Measurements from ENCODE around the gene SELP. TPM values are rescaled to one million over a fixed set of nuclear protein-coding genes. Genes with fewer than 3 reads are reported as not detected.

SELP gene
- total and polyA plus RNA-seq, 2 of the 13 experiments (the other 11 are each of a cell fraction or from before 2014, with no cell fraction given) = 0.11 TPM; not detected in 1

GRCh38 chr1:169586395-169587255 is 43.3 kb downstream of the SELP start, which contains the start of gene F5 (continued):
- TF ChIP-seq ZNF263 (CRISPR knock-in tag; IDR thresholded peaks at IDR 0.05) (no peak), PHF20 (CRISPR knock-in tag; IDR thresholded peaks at IDR 0.05) (no peak), PHF5A (CRISPR knock-in tag; IDR thresholded peaks at IDR 0.05; ENCODE audit: low read depth, unreplicated experiment) (peak; percentile 25), FOXK1 (CRISPR knock-in tag; IDR thresholded peaks at IDR 0.05; ENCODE audit: borderline replicate concordance, low read depth) (no peak), ZNF776 (CRISPR knock-in tag; IDR thresholded peaks at IDR 0.05) (no peak; the same call in 1 of the 2 replicates), ZNF703 (CRISPR knock-in tag; IDR thresholded peaks at IDR 0.05; ENCODE audit: borderline replicate concordance) (no peak), TOE1 (CRISPR knock-in tag; IDR thresholded peaks at IDR 0.05) (no peak), ZBTB37 (CRISPR knock-in tag; IDR thresholded peaks at IDR 0.05) (peak; percentile 98), ZKSCAN5 (CRISPR knock-in tag; IDR thresholded peaks at IDR 0.05) (no peak), MAZ (IDR thresholded peaks at IDR 0.05; ENCODE audit: borderline replicate concordance, low read depth, low read length) (no peak), MAZ (CRISPR knock-in tag; IDR thresholded peaks at IDR 0.05; ENCODE audit: low read depth) (peak; percentile 72; the same call in 1 of the 2 replicates), NR2F2 (IDR thresholded peaks at IDR 0.05; ENCODE audit: borderline replicate concordance, low read depth) (peak; percentile 29; the same call in 1 of the 2 replicates), AGO2 (optimal IDR thresholded peaks at IDR 0.05; ENCODE audit: low read depth, low read length) (peak; percentile 85), GPN1 (CRISPR knock-in tag; IDR thresholded peaks at IDR 0.05; ENCODE audit: borderline replicate concordance) (no peak), RBM39 (IDR thresholded peaks at IDR 0.05; ENCODE audit: low read depth, low read length, poor library complexity, severe bottlenecking) (peak; percentile 63), ZEB1 (IDR thresholded peaks at IDR 0.05; ENCODE audit: insufficient replicate concordance, low read depth) (no peak), MXD3 (CRISPR knock-in tag; IDR thresholded peaks at IDR 0.05) (peak; percentile 71), BRF2 (CRISPR knock-in tag; IDR thresholded peaks at IDR 0.05) (peak; percentile 62; the same call in 1 of the 2 replicates), ZNF143 (CRISPR knock-in tag; IDR thresholded peaks at IDR 0.05) (no peak), ZNF773 (CRISPR knock-in tag; IDR thresholded peaks at IDR 0.05; ENCODE audit: borderline replicate concordance) (no peak), WIZ (CRISPR knock-in tag; IDR thresholded peaks at IDR 0.05) (no peak), CHD2 (IDR thresholded peaks at IDR 0.05; ENCODE audit: low read depth, low read length) (no peak), ZNF337 (CRISPR knock-in tag; IDR thresholded peaks at IDR 0.05; ENCODE audit: borderline replicate concordance, low read depth) (0 out of 2 replicates have a peak, but pooled peaks have one; percentile 80), PPARG (CRISPR knock-in tag; conservative IDR thresholded peaks at IDR 0.05) (no peak; the same call in 1 of the 2 replicates), MTF2 (CRISPR knock-in tag; IDR thresholded peaks at IDR 0.05; ENCODE audit: borderline replicate concordance) (no peak), GLI4 (CRISPR knock-in tag; IDR thresholded peaks at IDR 0.05; ENCODE audit: borderline replicate concordance) (peak; percentile 39; the same call in 1 of the 2 replicates), ZNF367 (CRISPR knock-in tag; IDR thresholded peaks at IDR 0.05; ENCODE audit: borderline replicate concordance) (no peak)

Measured in HepG2 (cell line).